H54 (cell line): Measurements from ENCODE around the gene NET1.

ENCODE experiments used
- DNase-seq: peaks from one replicate; pipeline ENCODE4 v3.0.0; 2011; ENCODE audit warnings: low spot score, mixed read lengths; ENCODE audit not compliant: insufficient read length
- FAIRE-seq: peaks from 3 replicates; lab custom pipeline; 2011; peaks lifted over from hg19 to GRCh38; lab: Jason Lieb, UNC
- POLR2A ChIP-seq: IDR thresholded peaks from 2 replicates; pipeline ENCODE4 v1.6.1; 2011; ENCODE audit warnings: low read depth, mild to moderate bottlenecking, low read length

The NET1 gene

GRCh38 chr10:5411941-5412276, 448 bp upstream of the NET1 start:
- no peak for TF ChIP-seq POLR2A
- no peak for FAIRE-seq
- DNase-seq = no peak

DNA sequence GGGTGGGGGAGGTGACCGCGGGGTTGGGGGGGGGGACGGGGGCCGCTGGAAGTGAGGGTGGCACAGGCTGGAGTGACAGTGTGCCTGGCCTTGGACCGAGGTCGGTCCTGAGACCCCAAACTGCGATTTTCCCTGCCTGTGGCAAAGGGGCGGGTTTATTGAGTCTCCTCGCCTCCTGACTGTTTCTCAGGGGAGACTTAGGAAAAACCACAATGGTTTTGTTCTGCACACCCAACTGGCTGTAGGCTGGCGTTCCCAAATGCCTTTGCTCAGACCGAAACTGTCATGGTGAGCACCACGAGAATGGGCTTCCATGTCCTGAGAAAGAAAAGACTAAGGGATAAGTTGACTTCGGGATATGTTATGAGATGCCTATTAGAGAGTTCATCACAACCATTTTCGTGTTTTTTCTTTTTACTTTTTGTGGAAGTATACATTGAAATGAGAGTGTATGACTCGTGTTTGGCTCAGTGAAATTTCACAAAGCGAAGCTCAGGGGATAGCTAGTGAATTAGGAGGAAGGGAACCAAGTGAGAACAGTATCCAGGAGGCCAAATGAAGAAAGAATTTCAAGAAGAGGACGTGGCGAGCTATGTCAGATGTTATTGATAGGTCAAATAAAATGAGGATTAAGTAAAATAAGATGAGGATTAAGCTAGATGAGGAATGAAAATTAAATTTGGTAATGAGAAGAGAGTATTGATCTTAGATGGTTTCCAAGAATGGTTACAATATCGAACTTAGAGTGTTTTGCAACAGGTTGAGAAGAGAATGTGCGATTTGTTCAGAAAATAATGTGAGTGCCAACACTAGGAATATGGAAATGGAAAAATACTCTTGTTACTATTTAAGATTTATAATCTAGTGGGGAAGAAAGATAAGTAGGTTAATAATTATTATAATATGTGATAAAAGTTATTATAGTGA, 918 bp downstream of the NET1 start:
- no peak for TF ChIP-seq POLR2A
- DNase-seq (peak; percentile 23), FAIRE-seq (peak; percentile 77)

DNA sequence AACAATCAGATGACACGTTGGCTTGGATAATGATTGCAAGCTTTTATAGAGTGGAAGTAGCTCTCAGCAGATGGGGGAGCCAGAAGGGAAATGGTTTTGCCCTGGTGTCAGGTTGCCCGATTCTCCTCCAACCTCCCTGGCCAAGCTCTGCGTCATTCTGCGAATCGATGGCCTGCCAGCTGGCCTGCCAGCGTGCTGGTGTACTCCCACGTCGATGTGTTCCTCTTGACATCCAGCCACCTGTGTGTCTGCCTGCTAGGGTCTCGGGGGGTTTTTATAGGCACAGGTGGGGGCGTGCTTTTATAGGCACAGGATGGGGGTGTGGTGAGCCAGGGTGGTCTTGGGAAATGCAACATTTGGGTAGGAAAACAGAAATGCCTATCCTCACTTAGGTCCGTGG, 4.6 kb downstream of the NET1 start:
- DNase-seq (no peak), FAIRE-seq (no peak)
- TF ChIP-seq POLR2A = no peak

DNA sequence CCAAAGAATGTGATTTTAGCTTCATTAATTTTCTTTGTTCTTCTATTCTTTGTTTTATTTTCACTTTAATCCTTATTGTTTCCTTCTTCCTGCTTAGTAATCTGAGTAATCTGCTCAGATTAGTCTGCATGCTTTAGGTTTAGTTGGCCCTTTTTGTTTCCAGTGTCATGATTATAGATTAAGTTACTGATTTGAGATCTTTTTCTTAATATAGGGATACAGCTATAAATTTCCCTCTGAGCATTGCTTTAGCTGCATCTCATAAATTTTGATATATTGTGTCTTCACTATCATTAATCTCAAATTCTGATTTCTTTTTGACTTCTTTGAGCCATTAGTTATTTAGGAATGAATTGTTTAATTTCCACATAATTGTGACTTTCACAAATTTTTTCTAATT, 6.2 kb downstream of the NET1 start:
- no peak for FAIRE-seq

DNA sequence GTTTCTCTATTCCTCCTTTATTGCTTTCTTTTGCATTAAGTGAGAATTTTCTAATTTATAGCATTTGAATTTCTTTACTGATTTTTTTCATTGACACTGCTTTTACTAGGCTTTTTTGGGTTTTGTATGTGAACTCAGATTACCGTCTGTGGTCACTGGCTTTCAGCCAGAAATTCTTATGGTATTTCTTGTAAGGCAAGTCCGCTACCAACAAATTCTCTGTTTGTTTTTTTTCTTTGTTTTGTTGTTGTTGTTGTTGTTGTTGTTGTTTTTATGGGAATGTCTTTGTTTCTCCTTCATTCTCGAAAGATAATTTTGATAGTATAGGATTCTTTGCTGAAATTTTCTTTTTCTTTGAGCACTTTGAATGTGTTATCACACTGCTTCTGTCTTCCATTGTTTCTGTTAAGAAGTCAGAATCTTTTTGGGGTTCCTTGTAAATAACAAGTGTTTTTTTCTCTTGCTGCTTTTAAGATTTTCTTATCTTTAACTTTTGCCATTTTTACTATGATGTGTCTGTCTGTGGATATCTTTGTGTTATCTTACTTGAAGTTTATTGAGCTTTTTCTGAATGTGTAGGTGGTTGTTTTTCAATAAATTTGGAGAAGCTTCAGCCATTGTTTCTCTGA, 7.2 kb downstream of the NET1 start:
- no peak for TF ChIP-seq POLR2A
- FAIRE-seq (no peak), DNase-seq (no peak)

More for the DNA sequence above, 6.2 kb downstream of the NET1 start:
- no peak for DNase-seq
- TF ChIP-seq POLR2A = no peak

GRCh38 chr10:5423771-5424170, 11.4 kb downstream of the NET1 start:
- DNase-seq = no peak
- FAIRE-seq = no peak
- TF ChIP-seq POLR2A = no peak

- no peak for FAIRE-seq
- DNase-seq = no peak
- no peak for TF ChIP-seq POLR2A
Observed at GRCh38 chr10:5424751-5425150, 12.4 kb downstream of the NET1 start.

GRCh38 chr10:5428133-5428532, 15.8 kb downstream of the NET1 start:
- FAIRE-seq (no peak), DNase-seq (no peak)
- TF ChIP-seq POLR2A = no peak

DNA sequence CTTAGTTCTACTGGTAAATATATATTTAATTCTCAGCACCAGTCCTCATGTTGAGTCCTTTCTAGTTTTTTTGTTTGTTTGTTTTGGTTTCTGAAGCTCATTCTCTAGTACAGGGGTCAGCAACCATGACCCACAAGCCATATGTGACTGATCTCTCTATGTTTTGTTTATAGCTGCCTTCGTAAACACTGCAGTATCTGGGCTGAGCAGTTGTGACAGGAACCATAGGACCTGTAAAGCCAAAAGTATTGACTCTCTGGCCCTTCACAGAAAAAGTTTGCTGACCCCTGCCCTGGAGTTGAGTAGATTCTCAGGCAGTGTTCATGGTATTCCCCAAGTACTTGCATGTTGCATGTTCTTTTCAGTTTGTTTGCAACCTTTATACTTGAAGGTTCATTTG, 20.8 kb downstream of the NET1 start:
- no peak for FAIRE-seq
- TF ChIP-seq POLR2A = no peak
- no peak for DNase-seq

GRCh38 chr10:5434017-5434753, 21.8 kb downstream of the NET1 start:
- FAIRE-seq (peak; percentile 53), DNase-seq (no peak)
- TF ChIP-seq POLR2A = no peak

DNA sequence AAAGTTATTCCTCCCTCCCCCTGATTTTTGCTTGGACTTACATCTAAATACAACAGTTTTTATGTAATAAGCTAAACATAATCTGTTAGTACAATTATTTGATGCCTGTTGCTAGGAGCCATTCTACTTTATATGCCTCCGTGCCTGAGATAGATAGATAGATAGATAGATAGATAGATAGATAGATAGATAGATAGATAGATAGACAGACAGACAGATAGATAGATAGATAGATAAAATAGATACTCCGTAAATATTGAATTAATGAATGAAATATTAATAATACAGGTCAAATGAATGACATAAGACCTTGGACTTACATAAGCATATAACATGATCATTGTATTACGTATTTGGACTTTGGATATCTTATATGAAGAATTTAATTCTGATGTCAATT, 23.0 kb downstream of the NET1 start:
- TF ChIP-seq POLR2A = no peak
- FAIRE-seq = no peak
- DNase-seq = no peak

GRCh38 chr10:5440206-5440605, 27.8 kb downstream of the NET1 start:
- DNase-seq = no peak
- no peak for TF ChIP-seq POLR2A
- no peak for FAIRE-seq

DNA sequence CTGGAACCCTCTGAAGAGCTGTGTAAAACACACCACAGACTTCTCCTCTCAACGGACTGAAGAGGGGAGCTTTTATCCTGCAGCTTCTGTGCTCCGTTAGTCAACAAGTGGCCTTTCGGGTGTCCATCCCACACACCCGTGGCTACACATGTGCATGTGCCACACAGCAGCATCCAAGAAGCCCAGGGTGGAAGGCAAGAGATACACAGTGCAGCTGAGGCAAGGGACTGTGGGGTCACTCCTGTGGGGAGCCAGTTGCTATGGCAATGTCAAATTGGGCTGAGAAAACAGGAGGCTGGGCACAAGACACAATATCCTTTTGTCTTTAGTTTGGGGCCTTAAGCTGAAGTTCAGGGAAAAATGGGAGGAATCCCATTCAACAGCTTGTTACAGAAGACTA, 28.7 kb downstream of the NET1 start:
- TF ChIP-seq POLR2A = no peak
- no peak for DNase-seq
- FAIRE-seq = no peak
